Adipose tissue (tissue), 3 donors: ENCODE data around the gene NMT1. TPM values are rescaled to one million over a fixed set of nuclear protein-coding genes. Genes with fewer than 3 reads are reported as not detected.
A peak's percentile ranks its signal among the peaks of the same experiment; 100 is the strongest.

Experiments
- H3K27ac ChIP-seq: one replicate; pipeline ENCODE4 v1.5.1; 2013; ENCODE audit warnings: low read depth, low read length
- WGBS, 3 donors: extraction: QIAGEN DNeasy Blood & Tissue Kit; methylation state at CpG; one replicate each; pipeline ENCODE4 v1.1.7; 2013; 5-methylcytosine and 5-hydroxymethylcytosine counted together
- polyA plus RNA-seq, 3 donors: library from polyadenylated mRNA; stranded (reverse); fragments of 200-250 nt; gene quantifications; one replicate each; pipeline ENCODE4 v1.2.3, GENCODE V29; 2013
- donor health status: healthy with polysubstance abuse.
- donor health status: Bipolar disorder and iron deficiency.
- donor health status: healthy.

Gene NMT1
- polyA plus RNA-seq, 3 donors, result 22.1 to 46.5 (median 41.2) TPM

- 89 to 92% (median 90%) methylated on average over 12 to 14 of the region's 14 CpGs for WGBS, 3 donors
- no peak overlapping the region for H3K27ac ChIP-seq
These were observed 77.9 kb downstream of the NMT1 start for GRCh38 chr17:45138911-45139532.

- no peak overlapping the region for H3K27ac ChIP-seq
- 83 to 88% (median 87%) methylated on average over 4 of the region's 4 CpGs for WGBS, 3 donors
These were observed 78.4 kb downstream of the NMT1 start for GRCh38 chr17:45139533-45139920.

GRCh38 chr17:45143094-45143670 lies 82.1 kb downstream of the NMT1 start:
- WGBS, 3 donors, result 63 to 83% (median 70%) methylated on average over 13 of the region's 13 CpGs
- no peak overlapping the region for H3K27ac ChIP-seq

- H3K27ac ChIP-seq, result peak overlapping the region; percentile 86
- WGBS, 3 donors, result 2 to 28% (median 9%) methylated on average over 21 of the region's 21 CpGs
These were observed 82.7 kb downstream of the NMT1 start for GRCh38 chr17:45143767-45144198.

- H3K27ac ChIP-seq, result peak overlapping the region; percentile 86
- 10 to 19% (median 15%) methylated on average over 54 to 71 of the region's 71 CpGs for WGBS, 3 donors
These were observed 83.3 kb downstream of the NMT1 start for GRCh38 chr17:45144199-45145034.

- 47 to 76% (median 69%) methylated on average over 8 of the region's 8 CpGs for WGBS, 3 donors
- peak overlapping the region; percentile 86 for H3K27ac ChIP-seq
These were observed 83.9 kb downstream of the NMT1 start for GRCh38 chr17:45145035-45145389.

GRCh38 chr17:45146166-45146565 lies 85.0 kb downstream of the NMT1 start:
- WGBS, 3 donors, result 84 to 88% (median 85%) methylated on average over 10 of the region's 10 CpGs

GRCh38 chr17:45146592-45146889 lies 85.4 kb downstream of the NMT1 start:
- no peak overlapping the region for H3K27ac ChIP-seq
- WGBS, 3 donors, result 55 to 82% (median 75%) methylated on average over 4 of the region's 4 CpGs

More at GRCh38 chr17:45146166-45146565, 85.0 kb downstream of the NMT1 start:
- H3K27ac ChIP-seq, result no peak overlapping the region

- 7 to 8% (median 8%) methylated on average over 28 to 29 of the region's 29 CpGs for WGBS, 3 donors
These were observed 85.9 kb downstream of the NMT1 start for GRCh38 chr17:45146890-45147580.

GRCh38 chr17:45147581-45148182 lies 86.6 kb downstream of the NMT1 start:
- 0% methylated on average over 38 of the region's 38 CpGs for WGBS, 3 donors
- peak overlapping the region; percentile 80 for H3K27ac ChIP-seq

More at GRCh38 chr17:45146890-45147580, 85.9 kb downstream of the NMT1 start:
- H3K27ac ChIP-seq, result peak overlapping the region; percentile 80

- WGBS, 3 donors, result 0 to 1% (median 0%) methylated on average over 57 to 58 of the region's 58 CpGs
- H3K27ac ChIP-seq, result peak within 1 kb of the TSS; percentile 80
These were observed 87.3 kb downstream of the NMT1 start, which contains the start of gene HEXIM1 for GRCh38 chr17:45148183-45149036. HEXIM1 (plus strand) TSS chr17:45148475; CDS start chr17:45149191, 716 bp downstream.

- peak overlapping the region; percentile 51 for H3K27ac ChIP-seq
- WGBS, 3 donors, result 0% methylated on average over 32 of the region's 32 CpGs
These were observed 88.0 kb downstream of the NMT1 start for GRCh38 chr17:45149037-45149668.

GRCh38 chr17:45149669-45150664 lies 88.8 kb downstream of the NMT1 start:
- WGBS, 3 donors, result 1 to 2% (median 2%) methylated on average over 56 of the region's 56 CpGs

GRCh38 chr17:45150911-45151809 lies 90.0 kb downstream of the NMT1 start:
- 19 to 36% (median 29%) methylated on average over 8 of the region's 8 CpGs for WGBS, 3 donors

More at GRCh38 chr17:45149669-45150664, 88.8 kb downstream of the NMT1 start:
- peak overlapping the region; percentile 49 for H3K27ac ChIP-seq

GRCh38 chr17:45155029-45155428 lies 93.9 kb downstream of the NMT1 start:
- no peak overlapping the region for H3K27ac ChIP-seq
- WGBS, 3 donors, result 93 to 97% (median 96%) methylated on average over 3 to 4 of the region's 4 CpGs

More at GRCh38 chr17:45150911-45151809, 90.0 kb downstream of the NMT1 start:
- no peak overlapping the region for H3K27ac ChIP-seq
